GM18519 (cell line): ENCODE measurements around the gene EPHX1.
"Not testable (repeated sequence)": the region's sequence is repeated elsewhere in the genome, so short reads cannot be mapped to it uniquely, and the experiment has no call there.

Source experiments
- ATAC-seq: cut with Tn5 transposase; IDR thresholded peaks from one replicate; pipeline ENCODE4 v1.9.1; 2021; ENCODE audit warnings: mild to moderate bottlenecking, moderate library complexity; ENCODE audit not compliant: unreplicated experiment, low FRiP score

EPHX1 gene

GRCh38 chr1:225815526-225816178 is 5.7 kb downstream of the EPHX1 start:
- no peak for ATAC-seq

DNA sequence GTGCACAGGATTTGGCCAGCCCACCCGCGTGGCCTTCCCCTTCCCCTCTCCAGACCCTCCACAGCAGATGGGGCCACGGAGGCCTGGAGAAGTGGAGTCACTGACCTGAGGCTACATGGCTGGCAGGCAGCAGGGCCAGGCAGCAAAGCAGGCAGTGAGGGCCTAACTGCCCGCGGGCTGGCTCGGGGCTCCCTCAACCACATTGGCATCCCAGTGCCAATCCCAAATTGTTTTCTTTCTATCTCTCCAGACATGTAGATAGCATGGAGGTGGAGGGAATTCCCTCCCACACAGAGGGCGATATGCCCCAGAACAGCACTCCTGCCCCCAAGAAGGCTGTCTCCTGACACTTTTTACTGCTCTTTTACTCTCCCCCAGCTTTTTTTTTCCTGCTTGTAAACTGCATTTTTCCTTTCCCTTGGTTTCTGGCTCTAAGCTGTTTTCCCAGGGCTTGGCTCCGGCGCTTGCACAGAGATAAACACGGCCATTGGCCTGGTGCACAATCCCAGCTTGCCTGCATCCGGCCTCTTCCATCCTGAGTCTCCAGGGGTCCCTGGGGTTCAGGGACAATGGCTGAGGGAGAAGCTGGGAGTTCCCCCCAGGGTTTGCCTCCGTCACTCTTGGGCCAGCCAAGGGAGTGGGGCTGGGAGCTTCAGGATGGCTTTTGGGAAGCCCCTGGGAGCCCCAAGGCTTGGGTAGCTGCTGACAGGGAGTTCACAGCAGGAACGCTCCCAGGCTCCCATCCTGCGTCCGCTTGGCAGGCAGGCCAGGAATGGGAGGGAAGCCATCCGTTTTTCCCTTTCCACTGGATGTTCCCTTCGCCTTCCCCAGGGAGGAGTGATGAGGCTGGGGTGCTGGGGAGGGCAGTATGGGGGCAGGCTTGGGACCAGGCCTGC is 7.0 kb downstream of the EPHX1 start:
- no peak for ATAC-seq

DNA sequence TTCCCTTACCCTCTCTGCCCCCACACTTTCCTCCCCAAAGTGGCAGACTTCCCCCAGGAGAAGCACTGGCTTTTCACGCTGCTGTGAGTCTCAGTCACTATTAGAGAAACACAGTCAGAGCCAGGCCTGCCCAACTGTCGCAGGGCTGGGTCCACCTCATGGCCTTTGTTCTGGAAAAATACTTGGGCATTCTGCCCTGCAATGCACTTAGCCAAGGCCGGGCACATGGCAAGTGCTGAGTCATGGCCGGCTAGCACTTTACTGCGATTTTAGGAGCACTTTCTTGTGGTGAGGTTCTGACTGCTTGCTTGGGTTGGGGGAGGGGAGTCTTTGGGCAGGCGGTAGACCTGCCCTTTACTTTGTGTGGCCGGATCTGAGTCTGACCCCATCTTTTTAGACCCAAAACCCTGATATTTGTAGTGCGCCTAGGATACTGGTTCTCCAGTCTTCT is 7.7 kb downstream of the EPHX1 start:
- no peak for ATAC-seq

- no peak for ATAC-seq
Measured at GRCh38 chr1:225818229-225818628, 8.3 kb downstream of the EPHX1 start.

- no peak for ATAC-seq
Measured at GRCh38 chr1:225819346-225820192, 9.6 kb downstream of the EPHX1 start.

DNA sequence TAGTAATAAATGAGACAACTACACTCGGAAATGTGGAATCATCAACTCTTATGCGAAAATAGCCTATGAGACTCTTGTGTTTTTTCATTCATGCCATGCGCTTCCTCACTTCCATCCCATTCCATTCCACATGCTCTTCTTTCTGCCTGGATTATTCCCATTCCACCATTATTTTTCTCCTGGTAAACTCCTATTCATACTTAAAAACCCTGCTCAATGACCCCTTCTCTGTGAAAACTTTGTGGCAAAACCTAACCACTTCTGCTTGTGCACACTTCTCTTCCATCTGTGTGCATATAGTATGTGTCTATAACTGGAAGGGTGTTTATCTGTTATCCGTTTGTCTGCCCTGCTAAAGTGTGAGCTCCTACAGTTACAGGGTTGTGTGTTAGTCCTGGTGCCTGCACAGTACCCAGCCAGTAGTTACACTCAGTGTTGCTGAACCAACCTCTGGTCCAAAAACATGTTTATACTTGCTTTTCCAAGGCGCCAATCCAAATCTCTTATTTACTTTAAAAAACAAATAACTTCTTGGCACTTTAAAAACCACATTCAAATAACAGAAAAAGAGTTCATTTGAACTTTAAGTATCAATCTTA is 10.7 kb downstream of the EPHX1 start:
- ATAC-seq: no peak

DNA sequence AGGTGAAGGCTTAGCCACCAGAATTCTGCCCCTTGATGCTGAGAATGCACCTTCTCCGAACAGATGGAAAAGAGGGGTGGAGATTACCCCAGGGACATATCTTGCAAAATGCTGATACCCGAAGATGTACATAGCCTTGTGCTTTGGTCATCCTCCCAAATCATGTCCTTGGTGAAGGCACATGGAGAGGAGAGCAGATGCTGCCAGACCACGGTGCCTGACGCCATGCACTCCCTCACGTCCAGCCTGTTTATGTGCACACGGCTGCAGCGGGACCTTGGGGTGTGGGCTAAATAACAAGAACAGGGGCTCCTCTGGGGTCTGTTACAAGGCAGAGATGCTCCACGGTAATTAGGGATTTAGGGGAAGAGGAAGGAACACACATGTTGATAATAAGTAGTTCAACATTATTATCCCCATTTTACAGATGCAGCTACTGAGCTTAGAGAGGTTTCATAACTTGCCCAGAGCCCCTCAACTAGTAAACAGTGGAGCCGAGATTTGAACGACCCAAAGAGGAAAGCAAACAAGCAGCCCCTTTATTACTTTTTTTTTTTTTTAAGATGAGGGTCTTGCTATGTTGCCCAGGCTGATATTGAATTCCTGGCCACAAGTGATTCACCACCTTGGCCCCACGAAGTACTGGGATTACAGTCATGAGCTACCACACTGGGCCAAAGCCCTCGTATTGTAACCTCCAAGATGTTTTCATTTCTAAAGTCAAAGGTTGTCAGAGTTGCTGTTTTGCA is 12.9 kb downstream of the EPHX1 start:
- ATAC-seq: no peak

DNA sequence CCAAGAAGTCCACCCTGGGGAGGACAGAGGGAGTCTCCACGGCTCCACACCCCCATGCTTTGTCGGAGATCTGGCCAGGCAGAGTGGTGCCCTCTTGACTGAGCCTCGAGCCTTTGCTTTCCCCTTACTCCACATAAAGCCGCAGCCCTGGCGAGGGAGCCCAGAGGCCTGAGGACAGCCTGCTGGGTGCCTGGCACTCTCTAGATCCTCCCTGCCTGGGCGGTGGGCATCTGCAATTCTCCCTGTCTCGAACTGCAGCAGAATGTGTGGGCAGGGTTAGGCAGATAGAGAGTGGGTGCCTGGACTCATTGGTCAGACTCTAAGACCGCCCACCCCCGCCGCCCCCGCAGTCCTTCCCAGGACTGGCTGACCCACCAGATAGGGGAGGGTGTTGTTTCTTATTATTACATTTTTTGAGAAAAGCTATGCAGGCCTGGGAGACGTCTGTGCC is 13.9 kb downstream of the EPHX1 start:
- no peak for ATAC-seq

- no peak for ATAC-seq
Measured at GRCh38 chr1:225824533-225824941, 14.6 kb downstream of the EPHX1 start.

- ATAC-seq: no peak
Measured at GRCh38 chr1:225825078-225825477, 15.2 kb downstream of the EPHX1 start.

DNA sequence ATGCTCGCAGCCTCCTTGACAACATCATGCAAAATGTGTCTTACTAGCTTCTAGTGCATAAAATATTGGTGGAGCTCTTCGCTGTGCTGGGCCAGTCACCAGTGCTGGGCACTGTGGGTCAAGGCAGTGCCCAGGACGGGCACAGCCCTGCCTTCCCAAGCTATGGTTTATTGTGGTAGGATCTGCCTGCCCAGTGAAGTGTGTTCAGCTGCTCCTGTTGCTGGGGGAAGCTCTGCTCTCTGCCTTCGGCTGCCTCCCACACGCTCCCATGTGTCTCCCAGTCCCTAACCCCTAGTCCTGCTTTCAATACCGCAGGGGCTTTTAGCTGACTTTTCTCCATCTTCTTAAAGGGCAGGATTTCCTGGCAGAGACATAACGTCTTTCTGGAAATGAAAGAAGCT is 15.7 kb downstream of the EPHX1 start:
- ATAC-seq: no peak

- ATAC-seq: no peak
Measured at GRCh38 chr1:225827076-225827475, 17.2 kb downstream of the EPHX1 start.

DNA sequence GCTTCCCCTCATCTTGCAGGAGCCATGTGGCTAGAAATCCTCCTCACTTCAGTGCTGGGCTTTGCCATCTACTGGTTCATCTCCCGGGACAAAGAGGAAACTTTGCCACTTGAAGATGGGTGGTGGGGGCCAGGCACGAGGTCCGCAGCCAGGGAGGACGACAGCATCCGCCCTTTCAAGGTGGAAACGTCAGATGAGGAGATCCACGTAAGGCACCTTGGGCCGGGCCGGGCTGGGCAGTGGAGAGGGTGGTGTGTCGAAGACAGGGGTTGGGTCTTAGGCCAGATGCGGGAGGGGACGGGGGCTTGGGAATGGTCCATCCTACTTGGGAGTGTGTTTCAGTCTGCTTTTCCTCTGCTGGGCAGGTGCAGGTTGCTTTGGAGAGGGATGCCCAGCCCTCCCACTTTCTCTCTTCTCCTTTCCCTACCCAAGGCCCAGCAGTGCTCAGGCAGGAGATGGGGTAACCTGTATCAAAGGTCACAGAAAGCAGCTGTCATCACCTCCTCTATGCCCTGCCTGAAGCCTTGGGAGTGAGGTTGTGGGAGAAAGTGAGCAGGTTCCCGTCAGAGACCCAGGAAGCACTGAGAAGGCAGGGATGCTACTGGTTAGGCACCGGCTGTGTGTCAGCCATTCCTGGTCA is 18.9 kb downstream of the EPHX1 start:
- no peak for ATAC-seq

- ATAC-seq: no peak
Measured at GRCh38 chr1:225830841-225831240, 20.9 kb downstream of the EPHX1 start.

GRCh38 chr1:225834417-225835329 is 24.7 kb downstream of the EPHX1 start:
- ATAC-seq: no peak

GRCh38 chr1:225835856-225836255 is 25.9 kb downstream of the EPHX1 start:
- ATAC-seq: no peak

- not testable (repeated sequence) for ATAC-seq
Measured at GRCh38 chr1:225836296-225836695, 26.4 kb downstream of the EPHX1 start.

DNA sequence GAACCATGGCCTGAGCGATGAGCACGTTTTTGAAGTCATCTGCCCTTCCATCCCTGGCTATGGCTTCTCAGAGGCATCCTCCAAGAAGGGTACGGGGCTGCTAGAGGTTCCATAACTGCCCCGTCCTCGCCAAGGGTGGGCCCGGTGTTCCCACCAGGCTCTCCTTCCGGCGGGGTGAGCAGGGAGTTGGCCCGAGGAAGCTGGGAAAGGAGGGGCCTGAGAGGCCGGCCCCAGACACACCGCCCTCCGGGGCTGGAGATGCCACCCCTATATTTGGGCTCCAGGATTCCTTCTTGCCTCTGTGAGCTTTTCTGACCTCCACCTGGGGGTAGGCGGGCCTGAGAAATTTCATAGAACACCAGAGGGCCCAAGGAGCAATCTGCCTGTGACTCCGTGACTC is 28.9 kb downstream of the EPHX1 start:
- ATAC-seq: no peak
